Measurements from ENCODE around the gene EMP2.
"Not testable (repeated sequence)": the region's sequence is repeated elsewhere in the genome, so short reads cannot be mapped to it uniquely, and the experiment has no call there.

EMP2 gene

GRCh38 chr16:10552998-10553491 lies 27.4 kb downstream of the EMP2 start:
- DNase-seq = peak in 10 of 56 donors; percentile 2 to 54 (median 8)

GRCh38 chr16:10552281-10552680 lies 28.1 kb downstream of the EMP2 start:
- DNase-seq = no peak

GRCh38 chr16:10551881-10552280 lies 28.5 kb downstream of the EMP2 start:
- no peak for DNase-seq

- no peak for DNase-seq
These were observed 32.0 kb downstream of the EMP2 start for GRCh38 chr16:10548404-10548803.

GRCh38 chr16:10547708-10548107 lies 32.7 kb downstream of the EMP2 start:
- DNase-seq = no peak

GRCh38 chr16:10543231-10543977 lies 37.0 kb downstream of the EMP2 start:
- no peak for DNase-seq

- DNase-seq = no peak
These were observed 39.0 kb downstream of the EMP2 start for GRCh38 chr16:10541366-10541765.

GRCh38 chr16:10539793-10540192 lies 40.6 kb downstream of the EMP2 start:
- no peak for DNase-seq

- no peak for DNase-seq
These were observed 41.2 kb downstream of the EMP2 start for GRCh38 chr16:10539236-10539635.

GRCh38 chr16:10538583-10538982 lies 41.8 kb downstream of the EMP2 start:
- DNase-seq = no peak

- no peak for DNase-seq
These were observed 42.5 kb downstream of the EMP2 start for GRCh38 chr16:10537946-10538345.

- DNase-seq = no peak
These were observed 43.5 kb downstream of the EMP2 start for GRCh38 chr16:10536814-10537389.

- DNase-seq = not testable (repeated sequence)
These were observed 44.1 kb downstream of the EMP2 start for GRCh38 chr16:10536328-10536727.

GRCh38 chr16:10535461-10535860 lies 44.9 kb downstream of the EMP2 start:
- DNase-seq = no peak

- DNase-seq = no peak
These were observed 45.6 kb downstream of the EMP2 start for GRCh38 chr16:10534748-10535147.

- DNase-seq = not testable (repeated sequence)
These were observed 46.8 kb downstream of the EMP2 start for GRCh38 chr16:10533612-10534011.

- DNase-seq = no peak
These were observed 48.8 kb downstream of the EMP2 start for GRCh38 chr16:10531582-10531981.

- DNase-seq = no peak
These were observed 49.7 kb downstream of the EMP2 start for GRCh38 chr16:10530685-10531084.

GRCh38 chr16:10529895-10530669 lies 50.3 kb downstream of the EMP2 start:
- no peak for DNase-seq

GRCh38 chr16:10528635-10529034 lies 51.8 kb downstream of the EMP2 start:
- no peak for DNase-seq

GRCh38 chr16:10526962-10527361 lies 53.4 kb downstream of the EMP2 start:
- no peak for DNase-seq

GRCh38 chr16:10525214-10525825 lies 55.1 kb downstream of the EMP2 start:
- no peak for DNase-seq
